HPDE6-E6E7 (cell line): ENCODE data around the gene S100A13.
"Not testable (repeated sequence)": the region's sequence is repeated elsewhere in the genome, so short reads cannot be mapped to it uniquely, and the experiment has no call there.

ENCODE experiments used
- DNase-seq: peaks from one replicate; pipeline ENCODE4 v3.0.0; 2011; ENCODE audit warnings: missing footprints; ENCODE audit errors: extremely low spot score

S100A13 gene

DNA sequence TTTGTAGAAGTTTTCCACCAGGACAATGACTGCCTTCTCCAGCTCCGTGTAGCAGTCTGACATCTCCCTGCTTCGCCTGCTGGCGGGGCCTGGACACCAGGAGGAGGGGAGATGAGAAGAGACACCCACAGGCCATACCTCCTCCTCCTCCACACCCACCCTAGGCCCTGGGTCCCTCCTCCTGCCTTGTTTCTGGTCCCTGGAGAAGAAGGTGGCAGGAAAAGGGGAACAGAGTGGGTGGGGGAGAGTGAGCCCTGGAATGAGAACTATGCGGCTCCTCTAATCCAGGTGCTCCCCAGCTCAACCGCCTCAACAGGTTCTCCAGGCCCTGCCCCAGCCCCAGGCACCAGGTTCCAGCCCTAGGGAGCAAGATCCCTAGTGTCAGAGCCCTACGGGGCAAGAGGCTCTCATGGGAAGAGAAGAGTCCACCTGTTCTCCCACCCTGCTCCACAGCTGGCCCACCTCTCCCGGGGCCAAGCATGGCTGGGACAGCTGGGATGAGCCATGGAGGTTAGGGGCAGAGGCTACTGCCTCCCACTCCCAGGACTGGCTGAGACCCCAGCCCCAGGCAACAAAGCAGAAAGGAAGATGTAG is 19.1 kb downstream of the S100A13 start:
- DNase-seq = no peak

- DNase-seq = no peak
Measured at GRCh38 chr1:153607381-153607780, 19.9 kb downstream of the S100A13 start.

DNA sequence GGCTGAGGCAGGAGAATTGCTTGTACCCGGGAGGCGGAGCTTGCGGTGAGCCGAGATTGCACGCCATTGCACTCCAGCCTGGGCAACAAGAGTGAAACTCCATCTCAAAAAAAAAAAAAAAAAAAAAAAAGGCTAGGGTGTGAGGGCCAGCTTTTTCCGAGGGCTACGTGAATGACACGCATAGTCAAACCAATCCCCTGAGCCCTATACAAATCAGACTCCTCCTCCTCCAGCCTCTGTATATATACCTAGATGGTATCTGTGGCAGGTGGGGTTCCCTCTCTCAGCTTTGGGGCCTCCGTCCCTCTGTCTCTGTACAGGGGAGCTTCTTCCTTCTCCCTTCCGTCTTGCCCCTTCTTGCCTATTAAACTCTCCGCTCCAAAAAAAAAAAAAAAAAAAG is 21.1 kb downstream of the S100A13 start:
- no peak for DNase-seq

DNA sequence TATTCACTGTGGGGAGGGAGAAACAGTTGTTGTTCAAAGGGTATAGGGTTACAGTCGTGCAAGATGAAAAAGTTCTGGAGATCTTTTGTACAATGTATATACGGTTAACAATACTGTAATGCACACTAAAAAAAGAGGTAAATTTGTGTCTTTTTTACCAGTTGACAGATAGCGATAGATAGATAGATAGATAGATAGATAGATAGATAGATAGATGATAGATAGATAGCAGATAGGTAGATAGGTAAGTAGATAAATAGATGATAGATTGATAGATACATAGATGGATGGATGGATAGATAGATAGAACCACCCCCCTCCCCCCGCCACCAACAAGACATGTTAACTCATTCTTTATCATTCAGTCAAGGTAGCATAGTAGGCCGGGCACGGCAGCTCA is 24.6 kb downstream of the S100A13 start:
- no peak for DNase-seq

GRCh38 chr1:153599847-153600246 is 27.5 kb downstream of the S100A13 start:
- DNase-seq = no peak

DNA sequence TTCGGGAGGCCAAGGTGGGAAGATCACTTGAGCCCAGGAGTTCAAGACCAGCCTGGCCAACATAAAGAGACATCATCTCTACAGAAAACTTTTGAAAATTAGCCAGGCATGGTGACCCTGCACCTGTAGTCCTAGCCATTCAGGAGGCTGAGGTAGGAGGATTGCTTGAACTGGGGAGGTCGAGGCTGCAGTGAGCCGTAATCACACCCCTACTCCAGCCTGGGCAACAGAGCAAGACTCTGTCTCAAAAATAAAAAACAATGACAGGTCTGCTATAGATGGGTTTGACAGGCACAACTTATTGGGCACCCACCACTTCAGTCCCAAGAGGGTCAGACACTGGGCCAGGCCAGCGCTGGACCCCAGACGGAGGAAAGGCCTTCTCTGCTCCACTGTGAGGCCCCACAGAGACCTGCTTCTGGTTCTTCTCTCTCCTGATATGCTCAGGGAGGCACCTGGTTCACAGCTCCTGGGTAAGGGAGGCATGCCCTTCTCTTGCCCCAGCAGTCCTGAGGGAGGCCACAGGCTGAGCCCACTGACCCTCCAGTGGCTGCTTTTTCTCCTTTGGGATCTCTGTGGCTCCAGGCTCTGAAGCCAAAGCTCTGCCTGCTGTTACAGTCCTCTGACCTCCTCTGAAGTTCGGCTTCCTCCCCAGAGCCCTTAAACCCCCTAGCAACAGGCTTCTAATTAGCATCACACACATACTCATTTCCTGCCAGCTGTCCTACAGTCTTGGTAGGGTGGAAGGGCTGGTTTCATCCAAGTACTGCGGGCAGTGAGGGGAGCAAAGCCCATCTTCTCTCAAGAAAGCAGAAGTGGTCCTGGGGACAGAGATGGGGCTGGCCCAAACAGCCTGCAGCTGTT is 28.8 kb downstream of the S100A13 start:
- DNase-seq = no peak

DNA sequence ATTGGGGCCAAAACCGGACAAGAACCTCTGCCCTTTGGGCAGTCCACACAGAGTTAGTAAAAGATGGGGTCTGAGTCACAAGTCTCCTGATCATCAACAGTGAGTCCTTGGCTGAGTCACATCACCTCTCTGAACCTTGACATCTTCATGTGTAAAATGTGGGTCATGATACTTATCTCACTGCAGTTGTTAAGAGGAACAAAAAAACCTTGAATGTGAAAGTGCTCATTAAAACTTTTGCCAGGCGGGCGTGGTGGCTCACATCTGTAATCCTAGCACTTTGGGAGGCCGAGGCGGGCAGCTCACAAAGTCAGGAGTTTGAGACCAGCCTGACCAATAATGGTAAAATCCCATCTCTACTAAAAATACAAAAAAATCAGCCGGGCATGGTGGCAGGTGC is 30.1 kb downstream of the S100A13 start:
- no peak for DNase-seq

GRCh38 chr1:153592748-153593147 is 34.6 kb downstream of the S100A13 start:
- DNase-seq = no peak

DNA sequence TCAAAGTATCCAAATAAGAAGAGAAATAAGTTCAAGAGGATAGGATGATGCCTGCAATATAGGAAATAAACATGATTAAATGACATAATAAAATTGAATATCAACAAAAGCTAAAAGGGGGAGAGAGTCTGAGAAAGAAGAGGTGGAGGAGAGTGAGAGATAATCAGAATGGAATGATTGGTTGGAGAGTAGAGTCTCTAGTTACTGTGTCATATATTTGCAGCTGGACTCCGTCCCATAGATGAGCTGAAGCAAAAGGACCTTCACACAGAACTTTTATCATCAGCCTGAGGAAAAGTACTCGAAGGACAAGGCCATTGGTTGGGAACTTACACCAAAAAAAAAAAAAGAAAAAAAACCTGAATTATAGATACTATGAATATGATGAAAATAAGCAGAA is 38.8 kb downstream of the S100A13 start:
- DNase-seq = no peak

DNA sequence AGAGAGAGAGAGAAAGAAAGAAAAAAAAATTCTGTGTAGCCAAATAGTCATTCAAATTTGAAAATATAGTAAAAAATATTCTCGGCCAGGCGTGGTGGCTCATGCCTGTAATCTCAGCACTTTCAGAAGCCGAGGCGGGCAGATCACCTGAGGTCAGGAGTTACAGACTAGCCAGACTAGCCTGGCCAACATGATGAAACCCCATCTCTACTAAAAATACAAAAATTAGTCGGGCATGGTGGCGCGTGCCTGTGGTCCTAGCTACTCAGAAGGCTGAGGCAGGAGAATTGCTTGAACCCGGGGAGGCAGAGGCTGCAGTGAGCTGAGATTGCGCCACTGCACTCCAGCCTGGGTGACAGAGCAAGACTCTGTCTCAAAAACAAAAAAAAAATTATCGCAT is 39.3 kb downstream of the S100A13 start:
- DNase-seq = not testable (repeated sequence)

DNA sequence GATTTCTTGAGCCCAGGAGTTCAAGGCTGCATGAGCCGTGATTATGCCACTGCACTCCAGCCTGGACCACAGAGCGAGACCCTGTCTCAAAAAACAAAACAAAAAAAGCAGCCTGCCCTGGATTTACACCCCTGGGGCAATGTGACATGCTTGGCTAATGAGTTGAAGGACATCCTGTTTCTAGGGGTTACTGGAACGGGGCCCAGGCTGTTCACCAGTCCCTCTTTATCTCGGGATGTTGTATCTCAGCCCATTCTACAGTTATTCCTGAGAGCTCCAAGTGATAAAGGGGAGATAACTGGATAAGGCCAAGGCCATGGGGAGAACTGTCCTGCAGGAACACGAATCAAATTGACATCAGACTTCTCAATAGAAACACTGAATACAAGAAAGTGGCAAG is 40.0 kb downstream of the S100A13 start:
- no peak for DNase-seq

- DNase-seq = no peak
Measured at GRCh38 chr1:153586347-153586746, 41.0 kb downstream of the S100A13 start.

GRCh38 chr1:153585006-153585405 is 42.3 kb downstream of the S100A13 start:
- no peak for DNase-seq

DNA sequence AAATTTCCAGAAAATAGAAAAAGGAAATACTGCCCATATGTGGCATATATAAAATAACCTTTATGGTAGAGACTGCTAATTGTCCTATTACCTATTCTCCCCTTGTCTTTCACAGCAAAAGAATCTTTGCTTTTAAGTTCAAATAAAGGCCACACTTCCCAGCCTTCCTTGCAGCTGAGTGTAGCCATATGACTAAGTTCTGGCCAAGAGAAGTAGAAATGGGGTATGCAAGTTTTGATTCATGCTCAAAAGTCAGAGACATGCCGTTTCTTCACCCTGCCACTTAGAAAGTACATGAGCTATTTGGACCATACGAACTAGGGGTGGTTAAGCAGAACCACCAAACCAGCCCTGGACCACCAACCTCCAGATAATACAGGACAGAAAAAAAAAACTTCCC is 43.3 kb downstream of the S100A13 start:
- no peak for DNase-seq

GRCh38 chr1:153583514-153583913 is 43.8 kb downstream of the S100A13 start:
- not testable (repeated sequence) for DNase-seq

DNA sequence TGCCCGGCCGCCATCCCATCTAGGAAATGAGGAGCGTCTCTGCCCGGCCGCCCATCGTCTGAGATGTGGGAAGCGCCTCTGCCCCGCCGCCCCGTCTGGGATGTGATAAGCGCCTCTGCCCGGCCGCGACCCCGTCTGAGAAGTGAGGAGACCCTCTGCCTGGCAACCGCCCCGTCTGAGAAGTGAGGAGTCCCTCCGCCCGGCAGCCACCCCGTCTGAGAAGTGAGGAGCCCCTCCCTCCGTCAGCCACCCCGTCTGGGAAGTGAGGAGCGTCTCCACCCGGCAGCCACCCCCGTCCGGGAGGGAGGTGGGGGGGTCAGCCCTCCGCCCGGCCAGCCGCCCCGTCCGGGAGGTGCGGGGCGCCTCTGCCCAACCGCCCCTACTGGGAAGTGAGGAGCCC is 44.5 kb downstream of the S100A13 start:
- not testable (repeated sequence) for DNase-seq

GRCh38 chr1:153578936-153579335 is 48.4 kb downstream of the S100A13 start:
- DNase-seq = no peak

GRCh38 chr1:153578490-153578889 is 48.8 kb downstream of the S100A13 start:
- no peak for DNase-seq

DNA sequence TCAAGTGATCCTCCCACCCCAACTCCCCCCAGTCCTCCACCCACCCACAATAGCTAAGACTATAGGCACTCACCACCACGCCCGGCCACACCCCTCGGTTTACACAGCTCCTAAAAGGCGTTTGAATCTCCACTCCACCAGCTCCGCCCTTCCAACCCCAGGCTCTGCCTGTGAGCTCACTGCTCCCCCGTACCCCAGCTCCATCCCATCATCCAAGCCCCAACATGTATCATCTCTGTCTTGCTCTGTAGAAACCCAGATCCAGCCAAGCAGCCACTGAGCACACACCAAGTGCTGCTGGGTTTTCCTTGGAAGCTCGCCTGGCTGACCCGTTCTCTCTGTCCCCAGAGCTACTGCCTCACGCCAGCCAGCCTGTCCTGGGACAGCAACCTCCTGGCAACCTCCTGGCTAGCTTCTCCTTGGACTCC is 49.7 kb downstream of the S100A13 start:
- no peak for DNase-seq

DNA sequence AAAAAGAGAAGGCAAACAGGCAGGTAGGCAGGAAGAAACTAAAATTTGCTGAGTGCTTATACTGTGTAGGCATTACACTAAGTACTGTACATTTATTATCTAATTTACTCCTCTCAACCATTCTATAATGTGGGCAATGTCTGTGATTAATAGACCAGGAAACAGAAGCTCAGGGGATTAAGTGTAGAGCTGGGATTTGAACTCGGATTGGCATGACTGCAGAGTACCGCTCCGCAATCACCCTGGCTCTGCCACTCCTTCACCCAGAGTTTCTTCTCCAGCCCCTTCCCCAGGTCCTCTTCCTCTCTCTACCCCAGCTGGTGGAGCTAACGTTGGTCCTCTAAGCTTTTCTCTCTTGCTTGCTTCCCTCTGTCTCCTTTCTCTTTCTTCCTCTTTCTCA is 50.2 kb downstream of the S100A13 start:
- DNase-seq = no peak

- not testable (repeated sequence) for DNase-seq
Measured at GRCh38 chr1:153575497-153575896, 51.8 kb downstream of the S100A13 start.

DNA sequence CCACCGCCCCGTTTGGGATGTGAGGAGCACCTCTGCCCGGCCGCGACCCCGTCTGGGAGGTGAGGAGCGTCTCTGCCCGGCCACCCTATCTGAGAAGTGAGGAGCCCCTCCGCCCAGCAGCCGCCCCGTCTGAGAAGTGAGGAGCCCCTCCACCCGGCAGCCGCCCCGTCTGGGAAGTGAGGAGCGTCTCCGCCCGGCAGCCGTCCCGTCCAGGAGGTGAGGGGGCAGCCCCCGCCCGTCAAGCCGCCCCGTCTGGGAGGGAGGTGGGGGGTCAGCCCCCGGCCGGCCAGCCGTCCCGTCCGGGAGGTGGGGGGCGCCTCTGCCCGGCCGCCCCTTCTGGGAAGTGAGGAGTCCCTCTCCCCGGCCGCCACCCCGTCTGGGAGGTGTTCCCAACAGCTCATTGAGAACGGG is 52.2 kb downstream of the S100A13 start:
- DNase-seq = not testable (repeated sequence)

GRCh38 chr1:153573351-153573750 is 54.0 kb downstream of the S100A13 start:
- no peak for DNase-seq
